HG03095 (cell line): ENCODE results near the gene PISD.

Experiments
- ATAC-seq: cut with Tn5 transposase; IDR thresholded peaks from one replicate; pipeline ENCODE4 v1.9.1; 2021; ENCODE audit warnings: moderate library complexity; ENCODE audit not compliant: unreplicated experiment

The PISD gene

DNA sequence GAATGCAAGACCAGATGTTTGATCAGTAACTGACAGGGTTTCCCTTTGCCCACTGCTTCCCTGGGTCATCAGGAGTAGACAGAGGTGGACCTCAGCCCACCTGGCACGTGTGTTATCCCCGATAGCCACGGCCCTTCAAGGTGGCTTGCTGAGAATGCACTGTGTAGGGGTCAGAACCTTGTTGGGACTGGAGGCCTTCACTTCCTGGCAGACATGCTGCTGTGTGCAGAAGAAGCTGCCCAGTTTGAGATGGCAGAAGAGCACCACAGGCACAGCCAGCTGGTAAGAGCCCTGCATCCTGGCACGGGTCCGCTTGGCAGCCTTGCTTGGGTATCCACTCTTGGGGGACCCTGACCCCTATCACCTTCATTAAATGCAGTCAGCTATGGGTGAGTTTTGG lies 83.8 kb downstream of the PISD start:
- ATAC-seq: no peak

DNA sequence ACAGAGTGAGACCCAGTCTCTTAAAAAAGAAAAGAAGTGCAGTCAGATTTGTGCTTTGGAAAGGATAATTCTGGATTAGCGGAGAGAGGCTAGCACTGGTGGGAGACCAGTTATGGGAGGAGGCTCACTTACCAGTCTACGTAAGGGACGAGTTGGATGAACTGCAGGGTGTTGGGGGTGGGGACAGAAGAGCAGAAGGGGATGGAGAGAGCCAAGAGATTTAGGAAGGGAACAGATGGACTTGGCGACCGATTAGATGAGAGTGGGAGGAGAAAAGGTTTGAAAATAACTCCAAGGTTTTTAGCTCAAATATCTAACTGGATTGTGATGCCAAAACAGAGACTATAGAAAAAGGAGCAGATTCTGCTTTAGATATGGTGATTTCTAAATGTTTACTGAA lies 84.3 kb downstream of the PISD start:
- ATAC-seq: no peak

DNA sequence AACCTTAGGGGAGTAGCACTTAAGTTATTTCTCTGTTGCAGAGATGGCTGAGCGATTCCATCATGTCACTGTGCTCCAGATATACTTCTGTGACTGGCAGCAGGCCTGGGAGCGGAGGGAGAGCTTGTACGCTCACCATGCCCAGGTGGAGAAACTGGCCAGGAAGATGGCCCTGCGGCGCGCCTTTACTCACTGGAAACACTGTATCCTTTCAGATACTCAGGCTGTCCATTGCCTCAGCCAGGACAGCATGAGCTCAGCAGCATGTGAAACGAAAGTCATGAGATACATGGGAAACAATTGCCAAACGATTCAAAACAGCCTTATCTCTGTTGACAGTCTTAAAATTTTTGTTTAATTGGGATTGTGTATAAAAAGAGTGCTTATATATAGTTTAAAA lies 86.8 kb downstream of the PISD start:
- no peak for ATAC-seq

GRCh38 chr22:31574055-31574670 lies 87.9 kb downstream of the PISD start:
- no peak for ATAC-seq

GRCh38 chr22:31572939-31573338 lies 89.1 kb downstream of the PISD start:
- no peak for ATAC-seq

- ATAC-seq: no peak
Measured at GRCh38 chr22:31569126-31569525, 92.9 kb downstream of the PISD start.
